ENCODE results near the gene RPEL1. TPM values are rescaled to one million over a fixed set of nuclear protein-coding genes. Genes with fewer than 3 reads are reported as not detected.

The RPEL1 gene
- total and polyA plus RNA-seq, 2 of the 8 experiments (the other 6 are each of a cell fraction or from before 2014, with no cell fraction given) = 0.12 TPM; not detected in 1

DNA sequence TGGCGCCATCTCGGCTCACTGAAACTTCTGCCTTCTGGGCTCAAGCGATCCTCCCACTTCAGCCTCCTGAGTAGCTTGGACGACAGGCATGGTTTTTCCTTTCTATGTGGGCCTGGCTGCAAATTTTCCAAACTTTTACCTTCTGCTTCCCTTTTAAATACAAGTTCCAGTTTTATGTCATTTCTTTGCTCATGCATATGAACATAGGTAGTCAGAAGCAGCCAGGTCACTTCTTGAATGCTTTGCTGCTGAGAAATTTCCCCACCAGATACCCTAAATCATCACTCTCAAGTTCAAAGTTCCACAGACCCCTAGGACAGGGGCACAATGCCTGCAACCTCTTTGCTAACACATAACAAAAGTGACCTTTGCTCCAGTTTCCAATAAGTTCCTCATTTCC is 21.6 kb upstream of the RPEL1 start:
- no peak for FAIRE-seq
- DNase-seq (ENCODE audit: low read depth in 1 of 2, low spot score in 2 of 2) = no peak
- Histone ChIP-seq H3K27me3 (replicated peaks in 1 of 4; ENCODE audit: control insufficient read depth in 3 of 4, extremely low read depth in 1 of 4, insufficient read depth in 3 of 4, low read length in 3 of 4) (no peaks in the 10 kb centered on the region; a peak in 1 of 7 replicates), H3K36me3 (ENCODE audit: control insufficient read depth in 2 of 4, insufficient read depth in 4 of 4, low read length in 3 of 4) (peaks cover 0 to 3% (median 0%) of the 10 kb centered on the region in 4 experiments; a peak in 1 of 8 replicates), H3K79me1 (ENCODE audit: low read depth, low read length) (no peaks in the 10 kb centered on the region), H3K9ac (replicated peaks in 1 of 4; ENCODE audit: extremely low read depth in 1 of 4, low read depth in 3 of 4, low read length in 3 of 4) (no peak overlapping the region), H3K14ac (ENCODE audit: insufficient read length) (no peak overlapping the region), H4K5ac (ENCODE audit: insufficient read length, low read depth, low read length) (no peak overlapping the region), H2AK5ac (ENCODE audit: low read depth, low read length) (no peak overlapping the region), H3K23me2 (ENCODE audit: low read depth, low read length) (no peaks in the 10 kb centered on the region), H2BK5ac (ENCODE audit: low read depth, low read length) (no peak overlapping the region), H3K79me2 (ENCODE audit: control insufficient read depth in 1 of 2, insufficient read depth in 2 of 2, low read length in 2 of 2) (no peaks in the 10 kb centered on the region), H3K4me3 (ENCODE audit: extremely low read depth in 1 of 4, insufficient read depth in 2 of 4, low read depth in 3 of 4, low read length in 4 of 4) (no peak overlapping the region), H3K18ac (ENCODE audit: extremely low read depth, low read length) (no peak overlapping the region), H4K8ac (ENCODE audit: extremely low read depth, insufficient read depth, low read length) (no peak overlapping the region), H3K4me1 (replicated peaks in 1 of 4; ENCODE audit: control insufficient read depth in 3 of 4, insufficient read depth in 4 of 4, low read length in 3 of 4) (no peaks in the 10 kb centered on the region), H3K4ac (replicated peaks; ENCODE audit: insufficient read length, low read depth, low read length) (no peak overlapping the region), H3K4me2 (ENCODE audit: insufficient read depth in 1 of 2, low read depth in 2 of 2, low read length in 2 of 2) (no peak overlapping the region), H2BK120ac (replicated peaks; ENCODE audit: low read depth, low read length) (no peak overlapping the region), H3K23ac (ENCODE audit: insufficient read length) (no peak overlapping the region), H4K20me1 (replicated peaks in 1 of 2; ENCODE audit: control insufficient read depth in 1 of 2, insufficient read depth in 2 of 2, low read length in 2 of 2) (no peaks in the 10 kb centered on the region), H2AFZ (ENCODE audit: low read length) (no peak overlapping the region), H3K56ac (replicated peaks; ENCODE audit: insufficient read length, low read depth, low read length) (no peak overlapping the region), H3K9me3 (ENCODE audit: insufficient read depth in 2 of 2, low read depth in 1 of 2, low read length in 1 of 2) (peaks cover 15 to 18% of the 10 kb centered on the region in 2 experiments), H3K27ac (ENCODE audit: low read depth, low read length) (no peak overlapping the region), H2BK20ac (ENCODE audit: low read length) (no peak overlapping the region), H2BK15ac (ENCODE audit: low read length) (no peak overlapping the region), H4K91ac (replicated peaks; ENCODE audit: insufficient read length, low read length) (no peak overlapping the region), H2BK12ac (ENCODE audit: low read depth, low read length) (no peak overlapping the region)
- 95% methylated on average over 4 of the region's 4 CpGs; no CpG with 5 or more reads in 1 of the 2 experiments for WGBS, 2 experiments (ENCODE audit: extremely low coverage in 1 of 2, insufficient coverage in 1 of 2, insufficient read length in 1 of 2, insufficient replicate concordance in 2 of 2, low coverage in 1 of 2, low lambda C conversion rate in 2 of 2, missing lambda C conversion rate in 1 of 2)
- CTCF ChIA-PET (ENCODE audit: partially characterized antibody) = interaction anchor here (0.6 to 1.3 kb wide), 2 partner anchors 65 to 124 kb away, joined by 3 read pairs; no protein-coding TSS in a partner anchor
- POLR2A ChIA-PET (ENCODE audit: partially characterized antibody) = interaction anchor here (1.2 kb wide), 2 partner anchors 15 to 25 kb away, joined by 3 read pairs; no protein-coding TSS in a partner anchor
- TF ChIP-seq MAFK (IDR thresholded peaks at IDR 0.05; ENCODE audit: low read depth, low read length) = no peak
- TF ChIP-seq, protein P1, sequence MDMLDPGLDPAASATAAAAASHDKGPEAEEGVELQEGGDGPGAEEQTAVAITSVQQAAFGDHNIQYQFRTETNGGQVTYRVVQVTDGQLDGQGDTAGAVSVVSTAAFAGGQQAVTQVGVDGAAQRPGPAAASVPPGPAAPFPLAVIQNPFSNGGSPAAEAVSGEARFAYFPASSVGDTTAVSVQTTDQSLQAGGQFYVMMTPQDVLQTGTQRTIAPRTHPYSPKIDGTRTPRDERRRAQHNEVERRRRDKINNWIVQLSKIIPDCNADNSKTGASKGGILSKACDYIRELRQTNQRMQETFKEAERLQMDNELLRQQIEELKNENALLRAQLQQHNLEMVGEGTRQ (IDR thresholded peaks at IDR 0.05; ENCODE audit: low read length) = no peak
- no peak for TF ChIP-seq SAP30 (IDR thresholded peaks at IDR 0.05; ENCODE audit: insufficient read depth, insufficient replicate concordance, low read length)
- no peak for TF ChIP-seq EGR1 (IDR thresholded peaks at IDR 0.05; ENCODE audit: borderline replicate concordance, low read depth, low read length)
- TF ChIP-seq BRCA1 (IDR thresholded peaks at IDR 0.05; ENCODE audit: low read depth, low read length) = no peak
- TF ChIP-seq CBX8 (IDR thresholded peaks at IDR 0.05; ENCODE audit: borderline replicate concordance, low read depth, low read length) = no peak
- TF ChIP-seq, protein P2, sequence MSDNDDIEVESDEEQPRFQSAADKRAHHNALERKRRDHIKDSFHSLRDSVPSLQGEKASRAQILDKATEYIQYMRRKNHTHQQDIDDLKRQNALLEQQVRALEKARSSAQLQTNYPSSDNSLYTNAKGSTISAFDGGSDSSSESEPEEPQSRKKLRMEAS (IDR thresholded peaks at IDR 0.05) = no peak
- TF ChIP-seq SP1 (IDR thresholded peaks at IDR 0.05; ENCODE audit: low read depth, low read length) = no peak
- no peak for TF ChIP-seq SP2 (IDR thresholded peaks at IDR 0.05; ENCODE audit: low read length)
- TF ChIP-seq, protein P3, sequence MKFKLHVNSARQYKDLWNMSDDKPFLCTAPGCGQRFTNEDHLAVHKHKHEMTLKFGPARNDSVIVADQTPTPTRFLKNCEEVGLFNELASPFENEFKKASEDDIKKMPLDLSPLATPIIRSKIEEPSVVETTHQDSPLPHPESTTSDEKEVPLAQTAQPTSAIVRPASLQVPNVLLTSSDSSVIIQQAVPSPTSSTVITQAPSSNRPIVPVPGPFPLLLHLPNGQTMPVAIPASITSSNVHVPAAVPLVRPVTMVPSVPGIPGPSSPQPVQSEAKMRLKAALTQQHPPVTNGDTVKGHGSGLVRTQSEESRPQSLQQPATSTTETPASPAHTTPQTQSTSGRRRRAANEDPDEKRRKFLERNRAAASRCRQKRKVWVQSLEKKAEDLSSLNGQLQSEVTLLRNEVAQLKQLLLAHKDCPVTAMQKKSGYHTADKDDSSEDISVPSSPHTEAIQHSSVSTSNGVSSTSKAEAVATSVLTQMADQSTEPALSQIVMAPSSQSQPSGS (IDR thresholded peaks at IDR 0.05; ENCODE audit: low read length) = no peak
- TF ChIP-seq RNF2 (IDR thresholded peaks at IDR 0.05; ENCODE audit: borderline replicate concordance, low read depth, low read length, missing control alignments, poor library complexity, severe bottlenecking) = no peak
